Posterior cingulate gyrus (tissue), 11 donors: ENCODE results near the gene HIF1A.
"Not testable (repeated sequence)": the region's sequence is repeated elsewhere in the genome, so short reads cannot be mapped to it uniquely, and the experiment has no call there.

Source experiments
- DNase-seq, 10 donors: peaks; one replicate each; pipeline versions ENCODE4 v3.0.0 to v3.0.0-alpha.2; 2020 to 2021; ENCODE audit warnings: mixed read lengths in 3 of 10
- intact Hi-C: fragments of 100-400 bp; cut with DNase I; formaldehyde crosslinking; loops from one replicate; pipeline ENCODE4 v1.15.1; 2023

Gene HIF1A

GRCh38 chr14:61744238-61744637 is 48.9 kb downstream of the HIF1A start:
- intact Hi-C loops, result no loop called here
- DNase-seq, result no peak

- DNase-seq, intact Hi-C loops: not testable (repeated sequence)
These were observed 51.0 kb downstream of the HIF1A start for GRCh38 chr14:61746346-61746745.

- intact Hi-C loops, result no loop called here
- no peak for DNase-seq
These were observed 51.6 kb downstream of the HIF1A start for GRCh38 chr14:61746881-61747280.

GRCh38 chr14:61747342-61747741 is 52.0 kb downstream of the HIF1A start:
- intact Hi-C loops, result no loop called here

GRCh38 chr14:61749264-61749663 is 54.0 kb downstream of the HIF1A start:
- intact Hi-C loops, result no loop called here
- DNase-seq, result no peak

More at GRCh38 chr14:61747342-61747741, 52.0 kb downstream of the HIF1A start:
- DNase-seq, result no peak

GRCh38 chr14:61749867-61750266 is 54.6 kb downstream of the HIF1A start:
- DNase-seq, result no peak
- intact Hi-C loops, result no loop called here

GRCh38 chr14:61750708-61751474 is 55.6 kb downstream of the HIF1A start:
- intact Hi-C loops, result no loop called here
- DNase-seq, result peak; percentile 52 to 95 (median 68)

GRCh38 chr14:61751475-61751989 is 56.2 kb downstream of the HIF1A start:
- DNase-seq, result no peak
- intact Hi-C loops, result no loop called here

GRCh38 chr14:61752626-61753025 is 57.3 kb downstream of the HIF1A start:
- no peak for DNase-seq

GRCh38 chr14:61753631-61754030 is 58.3 kb downstream of the HIF1A start:
- DNase-seq, result no peak
- intact Hi-C loops, result no loop called here

More at GRCh38 chr14:61752626-61753025, 57.3 kb downstream of the HIF1A start:
- intact Hi-C loops, result no loop called here

- DNase-seq, result no peak
- intact Hi-C loops, result no loop called here
These were observed 59.5 kb downstream of the HIF1A start for GRCh38 chr14:61754627-61755381.

GRCh38 chr14:61755382-61755742 is 60.0 kb downstream of the HIF1A start:
- DNase-seq, intact Hi-C loops: not testable (repeated sequence)

- intact Hi-C loops, result no loop called here
These were observed 60.8 kb downstream of the HIF1A start for GRCh38 chr14:61756135-61756534.

GRCh38 chr14:61759878-61760277 is 64.6 kb downstream of the HIF1A start:
- intact Hi-C loops, result no loop called here
- DNase-seq, result no peak

More at GRCh38 chr14:61756135-61756534, 60.8 kb downstream of the HIF1A start:
- DNase-seq, result no peak

GRCh38 chr14:61761557-61761956 is 66.2 kb downstream of the HIF1A start:
- no peak for DNase-seq
- intact Hi-C loops, result no loop called here

GRCh38 chr14:61761959-61762786 is 66.9 kb downstream of the HIF1A start, which contains the start of gene SNAPC1:
Gene SNAPC1 (plus strand): TSS chr14:61762420. CDS start chr14:61762461, 41 bp downstream.
- DNase-seq, result peak; percentile 91 to 99 (median 95)
- intact Hi-C loops, result loop anchor here (1.0 kb wide), 1 partner anchor 67 kb away; the partner anchor contains the start of gene HIF1A

GRCh38 chr14:61764342-61765122 is 69.2 kb downstream of the HIF1A start:
- DNase-seq, result no peak
- intact Hi-C loops, result no loop called here

GRCh38 chr14:61765225-61765943 is 70.1 kb downstream of the HIF1A start:
- intact Hi-C loops, result no loop called here
- DNase-seq, result no peak

GRCh38 chr14:61766151-61766550 is 70.8 kb downstream of the HIF1A start:
- DNase-seq, result no peak
- intact Hi-C loops, result no loop called here
